Measurements from ENCODE around the gene RTL10.
"Not testable (repeated sequence)": the region's sequence is repeated elsewhere in the genome, so short reads cannot be mapped to it uniquely, and the experiment has no call there.

DNA sequence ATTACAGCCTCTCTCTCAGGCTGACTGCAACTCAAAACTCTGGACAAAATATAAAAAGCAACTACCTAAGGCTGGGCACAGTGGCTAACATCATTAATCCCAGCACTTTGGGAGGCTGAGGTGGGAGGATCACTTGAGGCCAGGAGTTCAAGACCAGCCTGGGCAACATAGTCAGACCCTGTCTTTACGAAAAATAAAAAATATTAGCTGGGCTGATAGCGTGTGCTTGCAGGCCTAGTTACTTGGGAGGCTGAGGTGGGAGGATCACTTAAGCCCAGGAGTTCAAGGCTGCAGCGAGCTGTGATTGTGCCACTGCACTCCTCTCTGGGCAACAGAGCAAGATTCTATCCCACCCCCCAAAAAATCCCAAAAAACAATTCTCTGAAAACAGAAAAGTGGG, 22.7 kb downstream of the RTL10 start:
- TF ChIP-seq CTCF (IDR thresholded peaks at IDR 0.05; ENCODE audit: low read depth, low read length) = not testable (repeated sequence)
- TF ChIP-seq, protein P1, sequence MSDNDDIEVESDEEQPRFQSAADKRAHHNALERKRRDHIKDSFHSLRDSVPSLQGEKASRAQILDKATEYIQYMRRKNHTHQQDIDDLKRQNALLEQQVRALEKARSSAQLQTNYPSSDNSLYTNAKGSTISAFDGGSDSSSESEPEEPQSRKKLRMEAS (IDR thresholded peaks at IDR 0.05; ENCODE audit: low read depth, low read length) = not testable (repeated sequence)

Data from NB4 (cell line).